HepG2 (cell line): Measurements from ENCODE around the gene ECE2. TPM values are rescaled to one million over a fixed set of nuclear protein-coding genes. Genes with fewer than 3 reads are reported as not detected.

Experiments used
- ATAC-seq: fragments of 200-7000 bp; cut with Tn5 transposase; 3 replicates; pipeline ENCODE4 v1.9.1; 2020; ENCODE audit warnings: mild to moderate bottlenecking, moderate library complexity
- BruUV-seq: library from RNA; stranded (reverse); fragments of 400-500 nt; replicated peaks from 2 replicates; lab custom pipeline; 2021; lab: Mats Ljungman, UMichigan
- CTCF ChIA-PET: fragments of 300-600 bp; formaldehyde crosslinking; extraction: SDS; loops from one replicate; lab custom pipeline; 2021; ENCODE audit warnings: low total read pairs, inconsistent platforms, low intra/inter-chr PET ratio; lab: Yijun Ruan, JAX
- POLR2A ChIA-PET: fragments of 350-600 bp; sonication (Branson Sonifier 250); formaldehyde crosslinking; loops from one replicate; lab custom pipeline; 2020; ENCODE audit warnings: antibody characterized with exemption, inconsistent platforms; lab: Yijun Ruan, JAX
- DNase-seq: peaks from one replicate; pipeline ENCODE4 v3.0.0-alpha.2; 2015; ENCODE audit warnings: low spot score
- FAIRE-seq: peaks from 3 replicates; lab custom pipeline; 2011; peaks lifted over from hg19 to GRCh38; lab: Jason Lieb, UNC
- H2AFZ ChIP-seq: one replicate; pipeline ENCODE4 v1.6.1; 2011; ENCODE audit warnings: low read length, inconsistent platforms
- H3K27ac ChIP-seq: fragments of 300-600 bp; 3 replicates; pipeline ENCODE4 v1.8.0; 2011; ENCODE audit warnings: mixed run types, mild to moderate bottlenecking, mixed read lengths, low read length, inconsistent platforms; ENCODE audit not compliant: insufficient read depth; ENCODE audit errors: extremely low read length
- H3K27me3 ChIP-seq, 2 experiments: fragments of 200-600 bp in 1 of 2; 2 replicates in 1 of 2; 3 replicates in 1 of 2; pipeline versions ENCODE4 v1.6.0 to v1.8.0; 2011; ENCODE audit warnings: low read length in 2 of 2, mild to moderate bottlenecking in 2 of 2, moderate library complexity in 2 of 2, inconsistent platforms in 1 of 2; ENCODE audit not compliant: insufficient read depth in 2 of 2, control insufficient read depth in 1 of 2
- H3K36me3 ChIP-seq, 2 experiments: fragments of 200-600 bp in 1 of 2; replicated peaks in 1 of 2; 2 replicates in 1 of 2; 3 replicates in 1 of 2; pipeline versions ENCODE4 v1.5.1 to v1.8.0; 2011; ENCODE audit warnings: low read length in 2 of 2, inconsistent platforms in 1 of 2; ENCODE audit not compliant: insufficient read depth in 2 of 2, control insufficient read depth in 1 of 2
- H3K4me1 ChIP-seq: 2 replicates; pipeline ENCODE4 v1.5.1; 2012; ENCODE audit warnings: low read length, inconsistent platforms; ENCODE audit not compliant: insufficient read depth
- H3K4me2 ChIP-seq: 2 replicates; pipeline ENCODE4 v1.6.0; 2011; ENCODE audit warnings: low read depth, low read length, inconsistent platforms
- H3K4me3 ChIP-seq, 3 experiments: fragments of 200-600 bp in 1 of 3; sonication (generic), shearing (Covaris generic) in 1 of 3; replicated peaks in 1 of 3; 2 replicates each; pipeline ENCODE4 v1.5.1; 2011 to 2016; ENCODE audit warnings: low read length in 3 of 3, inconsistent platforms in 2 of 3, low read depth in 2 of 3, mild to moderate bottlenecking in 2 of 3, control low read depth in 1 of 3, mixed read lengths in 1 of 3; ENCODE audit not compliant: insufficient read depth in 1 of 3
- H3K79me2 ChIP-seq: one replicate; pipeline ENCODE4 v1.6.1; 2011; ENCODE audit warnings: low read length, inconsistent platforms; ENCODE audit not compliant: insufficient read depth
- H3K9ac ChIP-seq: 2 replicates; pipeline ENCODE4 v1.6.0; 2011; ENCODE audit warnings: mild to moderate bottlenecking, low read depth, low read length, inconsistent platforms; ENCODE audit not compliant: insufficient read depth
- H3K9me3 ChIP-seq: 2 replicates; pipeline ENCODE4 v1.5.1; 2012; ENCODE audit warnings: mild to moderate bottlenecking, low read length
- H4K20me1 ChIP-seq: 2 replicates; pipeline ENCODE4 v1.6.0; 2011; ENCODE audit warnings: inconsistent platforms, mild to moderate bottlenecking, low read length, moderate library complexity; ENCODE audit not compliant: insufficient read depth
- ADNP ChIP-seq: sonication (generic); formaldehyde crosslinking; IDR thresholded peaks from 2 replicates; pipeline ENCODE4 v1.4.0; 2020; ENCODE audit warnings: missing genetic modification reagents
- HNF1A ChIP-seq, 2 experiments: sonication (generic) in 1 of 2; formaldehyde crosslinking in 1 of 2; IDR thresholded peaks; 2 replicates each; pipeline versions ENCODE4 v1.4.0 to v1.6.1; 2016 to 2020; ENCODE audit warnings: borderline replicate concordance in 1 of 2, low read depth in 1 of 2, mild to moderate bottlenecking in 1 of 2, missing genetic modification reagents in 1 of 2
- MYC ChIP-seq: sonication (generic); formaldehyde crosslinking; IDR thresholded peaks from 2 replicates; pipeline ENCODE4 v1.9.0; 2021; ENCODE audit warnings: missing genetic modification reagents, borderline replicate concordance
- MYPOP ChIP-seq: sonication (generic); formaldehyde crosslinking; IDR thresholded peaks from 2 replicates; pipeline ENCODE4 v1.8.1; 2023; ENCODE audit warnings: mild to moderate bottlenecking, moderate library complexity, missing genetic modification reagents
- NR2F6 ChIP-seq, 2 experiments: IDR thresholded peaks; 2 replicates each; pipeline ENCODE4 v1.6.1; 2016; ENCODE audit warnings: antibody characterized with exemption in 1 of 2, mild to moderate bottlenecking in 1 of 2
- SNRNP70 ChIP-seq: fragments of 200-400 bp; formaldehyde crosslinking; IDR thresholded peaks from 2 replicates; pipeline ENCODE4 v1.6.1; 2017; ENCODE audit warnings: mild to moderate bottlenecking, low read depth, low read length, moderate library complexity
- TRIM24 ChIP-seq: sonication (generic); formaldehyde crosslinking; IDR thresholded peaks from 2 replicates; pipeline ENCODE4 v1.8.0; 2022; ENCODE audit warnings: mild to moderate bottlenecking, missing genetic modification reagents
- ZBTB21 ChIP-seq: sonication (generic); formaldehyde crosslinking; IDR thresholded peaks from 2 replicates; pipeline ENCODE4 v1.4.0; 2020; ENCODE audit warnings: missing genetic modification reagents
- ZFP37 ChIP-seq: sonication (generic); formaldehyde crosslinking; IDR thresholded peaks from 2 replicates; pipeline ENCODE4 v1.4.0; 2020; ENCODE audit warnings: missing genetic modification reagents, borderline replicate concordance
- ZNF484 ChIP-seq: sonication (generic); formaldehyde crosslinking; IDR thresholded peaks from 2 replicates; pipeline ENCODE4 v1.5.1; 2020; ENCODE audit warnings: mild to moderate bottlenecking, low read depth, missing genetic modification reagents, borderline replicate concordance
- ZNF704 ChIP-seq: sonication (generic); formaldehyde crosslinking; IDR thresholded peaks from 2 replicates; pipeline ENCODE4 v1.8.1; 2023; ENCODE audit warnings: mild to moderate bottlenecking, inconsistent platforms, moderate library complexity, missing genetic modification reagents, borderline replicate concordance
- ZNF740 ChIP-seq: sonication (generic); formaldehyde crosslinking; IDR thresholded peaks from 2 replicates; pipeline ENCODE4 v1.4.0; 2020; ENCODE audit warnings: missing genetic modification reagents
- ZNF879 ChIP-seq: sonication (generic); formaldehyde crosslinking; IDR thresholded peaks from 2 replicates; pipeline ENCODE4 v1.8.1; 2023; ENCODE audit warnings: missing genetic modification reagents
- WGBS: methylation state at CpG from one replicate; pipeline ENCODE4 v1.1.6; 2017; ENCODE audit warnings: low lambda C conversion rate; 5-methylcytosine and 5-hydroxymethylcytosine counted together
- in situ Hi-C: cut with HindIII; loops from 2 replicates; pipeline ENCODE4 v1.10.0; 2017; ENCODE audit warnings: low pct_unique_long_range_greater_than_20kb; ENCODE audit not compliant: extremely low pct_ligation_motif_present
- intact Hi-C: fragments of 100-400 bp; cut with micrococcal nuclease; formaldehyde crosslinking; loops from one replicate; pipeline ENCODE4 v1.10.0; 2022; ENCODE audit not compliant: unreplicated experiment
- polyA plus RNA-seq, 8 experiments: library from polyadenylated mRNA; depleted of rRNA in 3 of 8; stranded (reverse) in 7 of 8; unstranded in 1 of 8; fragments of >200 nt; fragmentation: Illumina TruSeq in 4 of 8; extraction: Trizol in 4 of 8; gene quantifications; 2 replicates each; pipeline versions ENCODE4 v1.2.1 to v1.2.3, GENCODE V29; 2011 to 2016; ENCODE audit warnings: low read depth in 4 of 8, missing spikeins in 1 of 8, mixed read lengths in 1 of 8; ENCODE audit not compliant: insufficient read depth in 1 of 8
- total RNA-seq, 5 experiments: library from RNA; depleted of rRNA; stranded (reverse); fragments of >200 nt; fragmentation: Illumina TruSeq; extraction: Trizol; gene quantifications; 2 replicates each; pipeline ENCODE4 v1.2.3, GENCODE V29; 2016; ENCODE audit warnings: low read depth in 1 of 5

ECE2 gene
- total and polyA plus RNA-seq, 2 of the 13 experiments (the other 11 are each of a cell fraction or from before 2014, with no cell fraction given) = not detected

- TF ChIP-seq ZNF740 = no peak
- TF ChIP-seq NR2F6 (IDR thresholded peaks at IDR 0.05) = no peak
- TF ChIP-seq NR2F6 (CRISPR knock-in tag; IDR thresholded peaks at IDR 0.05) = 0 out of 2 replicates have a peak, but pooled peaks have one; percentile 19
These were observed 48.3 kb upstream of the ECE2 start (continued) for GRCh38 chr3:184227481-184227935.

- in situ Hi-C loops = no loop called here
- Histone ChIP-seq H2AFZ (no peak overlapping the region), H4K20me1 (peaks cover 5% of the 10 kb centered on the region; the same call in 1 of the 2 replicates), H3K9me3 (no peaks in the 10 kb centered on the region), H3K27me3 (peaks cover 7 to 57% of the 10 kb centered on the region in 2 experiments; a peak in 4 of 5 replicates), H3K79me2 (no peaks in the 10 kb centered on the region), H3K9ac (no peak overlapping the region), H3K36me3 (no peaks in the 10 kb centered on the region), H3K4me3 (peak overlapping the region in 1 of 3 experiments; percentile 80; a peak in 1 of 6 replicates), H3K4me1 (peaks cover 11% of the 10 kb centered on the region; the same call in 1 of the 2 replicates), H3K27ac (no peak overlapping the region), H3K4me2 (peak overlapping the region; percentile 98; the same call in 1 of the 2 replicates)
- ChIA-PET POLR2A (interaction anchor here (1.2 to 2.1 kb wide), 4 partner anchors 12 to 93 kb away, joined by 3 to 7 read pairs (median 5); partner anchors contain the start of gene EIF2B5), CTCF (interaction anchor here (1.2 to 2.1 kb wide), 4 partner anchors 13 to 22 kb away, joined by 3 to 13 read pairs (median 7); partner anchors contain the start of gene EEF1AKMT4)
- no peak for FAIRE-seq
- ATAC-seq = no peak
- no TSS peak for BruUV-seq
- no peak for DNase-seq
- intact Hi-C loops = loop anchor here (10.0 kb wide), 1 partner anchor 56 kb away; no protein-coding TSS in a partner anchor
- 30% methylated on average over 9 of the region's 12 CpGs for WGBS
- TF ChIP-seq SNRNP70 = no peak
- TF ChIP-seq ADNP (CRISPR knock-in tag) = no peak
- TF ChIP-seq ZFP37 (CRISPR knock-in tag) = no peak
- TF ChIP-seq ZNF704 (CRISPR knock-in tag) = no peak
- TF ChIP-seq TRIM24 (CRISPR knock-in tag) = no peak
- TF ChIP-seq HNF1A (IDR thresholded peaks at IDR 0.05; ENCODE audit: low read depth) = no peak
- no peak for TF ChIP-seq HNF1A (CRISPR knock-in tag; IDR thresholded peaks at IDR 0.05; ENCODE audit: borderline replicate concordance)
- no peak for TF ChIP-seq ZNF879
- no peak for TF ChIP-seq MYPOP (CRISPR knock-in tag)
- no peak for TF ChIP-seq ZNF484 (CRISPR knock-in tag)
- no peak for TF ChIP-seq ZBTB21
- no peak for TF ChIP-seq MYC
These were observed 47.3 kb upstream of the ECE2 start for GRCh38 chr3:184228376-184229137.
